ENCODE measurements around the gene PECR. TPM values are rescaled to one million over a fixed set of nuclear protein-coding genes. Genes with fewer than 3 reads are reported as not detected.

The PECR gene
- total and polyA plus RNA-seq, 2 donors (not counting 1 experiment from before 2014, with no cell fraction given): 9.5 to 16.5 TPM

GRCh38 chr2:216073773-216074172 lies 7.8 kb downstream of the PECR start:
- no peak overlapping the region for H2AFZ ChIP-seq (ENCODE audit: insufficient read depth, low read depth, low read length, poor library complexity, severe bottlenecking)
- no peak overlapping the region for H3K4me3 Mint-ChIP-seq
- H3K4me2 ChIP-seq (replicated peaks; ENCODE audit: low read depth, low read length, poor library complexity, severe bottlenecking): no peak overlapping the region
- DNase-seq: no peak
- TF ChIP-seq CTCF (IDR thresholded peaks at IDR 0.05) (no peak), EZH2 (IDR thresholded peaks at IDR 0.05; ENCODE audit: borderline replicate concordance, insufficient read depth, low read depth, low read length, poor library complexity, severe bottlenecking) (no peak)
- no peaks in the 10 kb centered on the region for H3K4me1 ChIP-seq (ENCODE audit: control insufficient read depth in 2 of 2, insufficient read depth in 2 of 2, low read length in 2 of 2)
- H3K4me1 Mint-ChIP-seq: peaks cover 7% of the 10 kb centered on the region
- no peaks in the 10 kb centered on the region for H3K27me3 ChIP-seq (replicated peaks in 1 of 4; ENCODE audit: control extremely low read depth in 1 of 4, control insufficient read depth in 3 of 4, insufficient read depth in 4 of 4, low read length in 3 of 4)
- H3K36me3 ChIP-seq (replicated peaks in 1 of 2; ENCODE audit: control extremely low read depth in 1 of 2, control insufficient read depth in 1 of 2, extremely low read depth in 1 of 2, insufficient read depth in 2 of 2, low read length in 1 of 2): peaks cover 0 to 6% of the 10 kb centered on the region in 2 experiments
- H3K27ac ChIP-seq (ENCODE audit: low read length in 2 of 2): no peak overlapping the region
- H3K9me3 ChIP-seq (ENCODE audit: control extremely low read depth in 1 of 3, control insufficient read depth in 2 of 3, insufficient read depth in 1 of 3, low read length in 2 of 3): peaks cover 0 to 4% (median 0%) of the 10 kb centered on the region in 3 donors
- H3K9me3 Mint-ChIP-seq (ENCODE audit: insufficient read depth): no peaks in the 10 kb centered on the region
- H3K27me3 Mint-ChIP-seq: no peaks in the 10 kb centered on the region
- POLR2A ChIA-PET: no interaction called here
- intact Hi-C loops (cut with micrococcal nuclease): no loop called here
- H3K9ac ChIP-seq (ENCODE audit: low read length): no peak overlapping the region
- peaks cover 19% of the 10 kb centered on the region for H3K79me2 ChIP-seq (ENCODE audit: control insufficient read depth, insufficient read depth, low read length)
- H3K4me3 ChIP-seq (ENCODE audit: control extremely low read depth in 1 of 5, extremely low read depth in 1 of 5, insufficient read depth in 1 of 5, low read depth in 2 of 5, low read length in 4 of 5): no peak overlapping the region
- no peak overlapping the region for H3K27ac Mint-ChIP-seq
- CTCF ChIA-PET: no interaction called here
- H4K20me1 ChIP-seq (ENCODE audit: control insufficient read depth, insufficient read depth, low read length, poor library complexity, severe bottlenecking): peaks cover 4% of the 10 kb centered on the region
- ATAC-seq (ENCODE audit: low read depth): no peak

GRCh38 chr2:216072473-216072872 lies 9.1 kb downstream of the PECR start:
- Mint-ChIP-seq H3K27ac (no peak overlapping the region), H3K9me3 (ENCODE audit: insufficient read depth) (no peaks in the 10 kb centered on the region), H3K4me1 (peaks cover 7% of the 10 kb centered on the region), H3K27me3 (no peaks in the 10 kb centered on the region), H3K4me3 (no peak overlapping the region)
- Histone ChIP-seq H3K4me2 (replicated peaks; ENCODE audit: low read depth, low read length, poor library complexity, severe bottlenecking) (no peak overlapping the region), H3K4me1 (ENCODE audit: control insufficient read depth in 2 of 2, insufficient read depth in 2 of 2, low read length in 2 of 2) (no peaks in the 10 kb centered on the region), H2AFZ (ENCODE audit: insufficient read depth, low read depth, low read length, poor library complexity, severe bottlenecking) (no peak overlapping the region), H3K9me3 (ENCODE audit: control extremely low read depth in 1 of 3, control insufficient read depth in 2 of 3, insufficient read depth in 1 of 3, low read length in 2 of 3) (peaks cover 0 to 4% (median 0%) of the 10 kb centered on the region in 3 donors), H3K4me3 (ENCODE audit: control extremely low read depth in 1 of 5, extremely low read depth in 1 of 5, insufficient read depth in 1 of 5, low read depth in 2 of 5, low read length in 4 of 5) (no peak overlapping the region), H3K36me3 (replicated peaks in 1 of 2; ENCODE audit: control extremely low read depth in 1 of 2, control insufficient read depth in 1 of 2, extremely low read depth in 1 of 2, insufficient read depth in 2 of 2, low read length in 1 of 2) (peaks cover 0 to 6% of the 10 kb centered on the region in 2 experiments), H3K9ac (ENCODE audit: low read length) (no peak overlapping the region), H3K27ac (ENCODE audit: low read length in 2 of 2) (no peak overlapping the region), H3K27me3 (replicated peaks in 1 of 4; ENCODE audit: control extremely low read depth in 1 of 4, control insufficient read depth in 3 of 4, insufficient read depth in 4 of 4, low read length in 3 of 4) (no peaks in the 10 kb centered on the region), H3K79me2 (ENCODE audit: control insufficient read depth, insufficient read depth, low read length) (peaks cover 15% of the 10 kb centered on the region), H4K20me1 (ENCODE audit: control insufficient read depth, insufficient read depth, low read length, poor library complexity, severe bottlenecking) (peaks cover 4% of the 10 kb centered on the region)
- DNase-seq (no peak), ATAC-seq (ENCODE audit: low read depth) (no peak)
- TF ChIP-seq CTCF (IDR thresholded peaks at IDR 0.05) (no peak), EZH2 (IDR thresholded peaks at IDR 0.05; ENCODE audit: borderline replicate concordance, insufficient read depth, low read depth, low read length, poor library complexity, severe bottlenecking) (no peak)
- ChIA-PET CTCF (no interaction called here), POLR2A (no interaction called here)
- intact Hi-C loops (cut with micrococcal nuclease): no loop called here

Data from B cell (primary cell).